ENCODE measurements around the gene ITSN2.
A peak's percentile ranks its signal among the peaks of the same experiment; 100 is the strongest.
"Not testable (repeated sequence)": the region's sequence is repeated elsewhere in the genome, so short reads cannot be mapped to it uniquely, and the experiment has no call there.

Gene ITSN2

GRCh38 chr2:24362253-24362652 lies 1.9 kb upstream of the ITSN2 start:
- no peak for DNase-seq

- no peak for DNase-seq
Observed at GRCh38 chr2:24360963-24361330, 611 bp upstream of the ITSN2 start.

GRCh38 chr2:24359129-24360049 lies 947 bp downstream of the ITSN2 start:
- DNase-seq = peak; percentile 85

- DNase-seq = not testable (repeated sequence)
Observed at GRCh38 chr2:24357767-24358166, 2.6 kb downstream of the ITSN2 start.

GRCh38 chr2:24357115-24357514 lies 3.2 kb downstream of the ITSN2 start:
- not testable (repeated sequence) for DNase-seq

- no peak for DNase-seq
Observed at GRCh38 chr2:24354957-24355356, 5.4 kb downstream of the ITSN2 start.

GRCh38 chr2:24354395-24354794 lies 5.9 kb downstream of the ITSN2 start:
- DNase-seq = no peak

- no peak for DNase-seq
Observed at GRCh38 chr2:24353973-24354372, 6.4 kb downstream of the ITSN2 start.

GRCh38 chr2:24353364-24353763 lies 7.0 kb downstream of the ITSN2 start:
- no peak for DNase-seq

- no peak for DNase-seq
Observed at GRCh38 chr2:24352664-24353063, 7.7 kb downstream of the ITSN2 start.

- DNase-seq = no peak
Observed at GRCh38 chr2:24351981-24352380, 8.4 kb downstream of the ITSN2 start.

- no peak for DNase-seq
Observed at GRCh38 chr2:24351627-24351938, 8.8 kb downstream of the ITSN2 start.

- DNase-seq = no peak
Observed at GRCh38 chr2:24350826-24351626, 9.3 kb downstream of the ITSN2 start.

GRCh38 chr2:24349097-24349496 lies 11.2 kb downstream of the ITSN2 start:
- no peak for DNase-seq

GRCh38 chr2:24345937-24346336 lies 14.4 kb downstream of the ITSN2 start:
- no peak for DNase-seq

- no peak for DNase-seq
Observed at GRCh38 chr2:24343225-24343882, 17.0 kb downstream of the ITSN2 start.

GRCh38 chr2:24342110-24342910 lies 18.0 kb downstream of the ITSN2 start:
- no peak for DNase-seq

- DNase-seq = no peak
Observed at GRCh38 chr2:24339856-24340262, 20.5 kb downstream of the ITSN2 start.

- DNase-seq = not testable (repeated sequence)
Observed at GRCh38 chr2:24339098-24339497, 21.2 kb downstream of the ITSN2 start.

- DNase-seq = no peak
Observed at GRCh38 chr2:24337890-24338289, 22.4 kb downstream of the ITSN2 start.

- no peak for DNase-seq
Observed at GRCh38 chr2:24336811-24337210, 23.5 kb downstream of the ITSN2 start.

- no peak for DNase-seq
Observed at GRCh38 chr2:24334245-24334633, 26.1 kb downstream of the ITSN2 start.

Data from activated effector memory CD4-positive, alpha-beta T cell treated with anti-CD3 and anti-CD28 coated beads, Interleukin-2, amount 50 U/mL, for 16 hours (primary cell).